GM23338 (cell line): Measurements from ENCODE around the gene C1orf50. TPM values are rescaled to one million over a fixed set of nuclear protein-coding genes. Genes with fewer than 3 reads are reported as not detected.

Experiments used
- ATAC-seq: fragments of 200-7000 bp; cut with Tn5 transposase; 3 replicates; pipeline ENCODE4 v1.9.1; 2020
- DNase-seq: peaks from one replicate; pipeline ENCODE4 v3.0.0-alpha.2; 2015; ENCODE audit warnings: low spot score
- H2AFZ ChIP-seq: fragments of 200-600 bp; sonication (generic); 2 replicates; pipeline ENCODE4 v1.8.0; 2016; ENCODE audit warnings: antibody characterized with exemption, mild to moderate bottlenecking, moderate library complexity
- H3F3A ChIP-seq: fragments of 200-600 bp; sonication (generic); replicated peaks from 2 replicates; pipeline ENCODE4 v1.8.0; 2017; ENCODE audit warnings: antibody characterized with exemption, mixed run types, low read depth
- H3K27ac ChIP-seq: fragments of 200-600 bp; sonication (generic); 2 replicates; pipeline ENCODE4 v1.6.1; 2016; ENCODE audit warnings: low read depth
- H3K27me3 ChIP-seq: fragments of 200-600 bp; sonication (generic); 2 replicates; pipeline ENCODE4 v1.8.0; 2016; ENCODE audit warnings: mild to moderate bottlenecking, mixed run types, moderate library complexity; ENCODE audit not compliant: insufficient read depth
- H3K36me3 ChIP-seq: fragments of 200-600 bp; sonication (generic); 2 replicates; pipeline ENCODE4 v1.8.0; 2016; ENCODE audit warnings: mild to moderate bottlenecking; ENCODE audit not compliant: insufficient read depth
- H3K4me1 ChIP-seq: fragments of 200-600 bp; sonication (generic); 2 replicates; pipeline ENCODE4 v1.8.0; 2016; ENCODE audit warnings: mild to moderate bottlenecking, moderate library complexity; ENCODE audit not compliant: insufficient read depth
- H3K4me2 ChIP-seq: fragments of 200-600 bp; sonication (generic); 2 replicates; pipeline ENCODE4 v1.7.1; 2017; ENCODE audit warnings: mixed run types
- H3K4me3 ChIP-seq: fragments of 200-600 bp; sonication (generic); 2 replicates; pipeline ENCODE4 v1.6.1; 2016; ENCODE audit warnings: mixed run types
- H3K79me2 ChIP-seq: fragments of 200-600 bp; sonication (generic); replicated peaks from 2 replicates; pipeline ENCODE4 v1.8.0; 2017; ENCODE audit warnings: mild to moderate bottlenecking; ENCODE audit not compliant: insufficient read depth
- H3K9me2 ChIP-seq: fragments of 200-600 bp; sonication (generic); 2 replicates; pipeline ENCODE4 v1.8.0; 2017; ENCODE audit not compliant: insufficient read depth
- H4K20me1 ChIP-seq: fragments of 200-600 bp; sonication (generic); replicated peaks from 2 replicates; pipeline ENCODE4 v1.8.0; 2017; ENCODE audit warnings: mild to moderate bottlenecking; ENCODE audit not compliant: insufficient read depth
- H3K27ac Mint-ChIP-seq: 2 replicates; pipeline ENCODE4 v1.8.0; 2020; ENCODE audit warnings: inconsistent platforms, mild to moderate bottlenecking, moderate library complexity, mixed read lengths
- H3K27me3 Mint-ChIP-seq: 3 replicates; pipeline ENCODE4 v1.8.0; 2022; ENCODE audit warnings: low read depth, mild to moderate bottlenecking, moderate library complexity, mixed read lengths, inconsistent platforms; ENCODE audit not compliant: insufficient read depth, poor library complexity
- H3K36me3 Mint-ChIP-seq: 3 replicates; pipeline ENCODE4 v1.8.0; 2021; ENCODE audit warnings: low read depth, mild to moderate bottlenecking, inconsistent platforms, moderate library complexity, mixed read lengths
- H3K4me1 Mint-ChIP-seq: 3 replicates; pipeline ENCODE4 v1.8.0; 2020; ENCODE audit warnings: mild to moderate bottlenecking, inconsistent platforms, mixed read lengths
- H3K4me3 Mint-ChIP-seq: 3 replicates; pipeline ENCODE4 v1.8.0; 2021; ENCODE audit warnings: moderate library complexity, mild to moderate bottlenecking, inconsistent platforms, mixed read lengths
- H3K9me3 Mint-ChIP-seq: 3 replicates; pipeline ENCODE4 v1.8.0; 2020; ENCODE audit warnings: moderate library complexity, mild to moderate bottlenecking, inconsistent platforms, mixed read lengths
- CREB1 ChIP-seq: fragments of 250-450 bp; sonication (Bioruptor Pico); IDR thresholded peaks from 2 replicates; pipeline ENCODE4 v1.5.0; 2020; ENCODE audit warnings: low read depth, mild to moderate bottlenecking, moderate library complexity
- CTCF ChIP-seq, 2 experiments: fragments of 200-600 bp in 1 of 2; sonication (generic) in 1 of 2; conservative IDR thresholded peaks; 2 replicates each; pipeline versions ENCODE4 v1.5.1 to v1.6.1; 2016 to 2017; ENCODE audit warnings: antibody characterized with exemption in 2 of 2, low read depth in 2 of 2, mild to moderate bottlenecking in 2 of 2, moderate library complexity in 1 of 2
- ETS1 ChIP-seq: IDR thresholded peaks from 2 replicates; pipeline ENCODE4 v1.6.1; 2016; ENCODE audit warnings: antibody characterized with exemption
- EZH2 ChIP-seq: fragments of 200-600 bp; sonication (generic); IDR thresholded peaks from one replicate; pipeline ENCODE4 v1.8.0; 2017; ENCODE audit warnings: antibody characterized with exemption, mild to moderate bottlenecking, low read depth; ENCODE audit not compliant: unreplicated experiment
- EZH2phosphoT487 ChIP-seq: fragments of 200-600 bp; sonication (generic); IDR thresholded peaks from one replicate; pipeline ENCODE4 v1.8.1; 2018; ENCODE audit warnings: antibody characterized with exemption; ENCODE audit not compliant: unreplicated experiment
- JUNB ChIP-seq: IDR thresholded peaks from one replicate; pipeline ENCODE4 v1.6.1; 2016; ENCODE audit warnings: antibody characterized with exemption; ENCODE audit not compliant: unreplicated experiment
- NANOG ChIP-seq: IDR thresholded peaks from 2 replicates; pipeline ENCODE4 v1.6.1; 2016; ENCODE audit warnings: antibody characterized with exemption, borderline replicate concordance
- POLR2AphosphoS5 ChIP-seq: IDR thresholded peaks from 2 replicates; pipeline ENCODE4 v1.6.1; 2016; ENCODE audit warnings: antibody characterized with exemption, low read depth
- REST ChIP-seq: IDR thresholded peaks from one replicate; pipeline ENCODE4 v1.6.1; 2018; ENCODE audit warnings: antibody characterized with exemption; ENCODE audit not compliant: unreplicated experiment
- STAT1 ChIP-seq: IDR thresholded peaks from one replicate; pipeline ENCODE4 v1.6.1; 2016; ENCODE audit warnings: antibody characterized with exemption; ENCODE audit not compliant: unreplicated experiment
- ZNF114 ChIP-seq: fragments of 250-450 bp; sonication (Bioruptor Pico); IDR thresholded peaks from 2 replicates; pipeline ENCODE4 v1.5.0; 2020; ENCODE audit warnings: mild to moderate bottlenecking, moderate library complexity
- ZNF331 ChIP-seq: fragments of 250-450 bp; sonication (Bioruptor Pico); IDR thresholded peaks from 2 replicates; pipeline ENCODE4 v1.5.0; 2020; ENCODE audit warnings: low read depth, mild to moderate bottlenecking, moderate library complexity
- ZNF462 ChIP-seq: fragments of 250-450 bp; sonication (Bioruptor Pico); IDR thresholded peaks from 2 replicates; pipeline ENCODE4 v1.5.0; 2020; ENCODE audit warnings: mild to moderate bottlenecking, moderate library complexity
- polyA plus RNA-seq: library from polyadenylated mRNA; unstranded; fragments of >200 nt; fragmentation: Nextera tagmentation; extraction: Ambion mirVana; gene quantifications from 2 replicates; pipeline ENCODE4 v1.2.1, GENCODE V29; 2016
- total RNA-seq: library from RNA; depleted of rRNA; stranded (reverse); fragments of >200 nt; shearing (Covaris generic); gene quantifications from 2 replicates; pipeline ENCODE4 v1.2.3, GENCODE V29; 2014

C1orf50 gene
- total and polyA plus RNA-seq, 2 experiments from 2014 or later: 4.4 to 4.7 TPM

GRCh38 chr1:42742141-42742540 is 24.9 kb upstream of the C1orf50 start:
- no peak overlapping the region for H3K4me3 Mint-ChIP-seq
- H2AFZ ChIP-seq: no peak overlapping the region
- no peak overlapping the region for H3K4me2 ChIP-seq
- H3F3A ChIP-seq: no peaks in the 10 kb centered on the region
- no peaks in the 10 kb centered on the region for H3K9me3 Mint-ChIP-seq
- H3K27me3 ChIP-seq: no peaks in the 10 kb centered on the region
- peaks cover 10% of the 10 kb centered on the region; the same call in 2 of the 3 replicates for H3K36me3 Mint-ChIP-seq
- H3K4me1 Mint-ChIP-seq: peaks cover 42% of the 10 kb centered on the region
- H3K27ac ChIP-seq: no peak overlapping the region
- no peaks in the 10 kb centered on the region for H3K79me2 ChIP-seq
- H3K36me3 ChIP-seq: no peaks in the 10 kb centered on the region
- H3K9me2 ChIP-seq: no peaks in the 10 kb centered on the region
- H3K27ac Mint-ChIP-seq: no peak overlapping the region
- H4K20me1 ChIP-seq: no peaks in the 10 kb centered on the region
- no peak for ATAC-seq
- peaks cover 22% of the 10 kb centered on the region for H3K4me1 ChIP-seq
- H3K27me3 Mint-ChIP-seq: peaks cover 13% of the 10 kb centered on the region
- TF ChIP-seq JUNB (no peak), STAT1 (no peak), ETS1 (no peak), ZNF114 (CRISPR knock-in tag) (no peak), CREB1 (CRISPR knock-in tag) (no peak), POLR2AphosphoS5 (no peak), REST (no peak), CTCF (conservative IDR thresholded peaks at IDR 0.05; ENCODE audit: low read depth in 2 of 2) (no peak), EZH2 (no peak), ZNF331 (CRISPR knock-in tag) (no peak), NANOG (no peak), EZH2phosphoT487 (no peak), ZNF462 (CRISPR knock-in tag) (no peak)
- no peak for DNase-seq
- H3K4me3 ChIP-seq: no peak overlapping the region
